ENCODE data around the gene NRG3.
"Not testable (repeated sequence)": the region's sequence is repeated elsewhere in the genome, so short reads cannot be mapped to it uniquely, and the experiment has no call there.

Gene NRG3

DNA sequence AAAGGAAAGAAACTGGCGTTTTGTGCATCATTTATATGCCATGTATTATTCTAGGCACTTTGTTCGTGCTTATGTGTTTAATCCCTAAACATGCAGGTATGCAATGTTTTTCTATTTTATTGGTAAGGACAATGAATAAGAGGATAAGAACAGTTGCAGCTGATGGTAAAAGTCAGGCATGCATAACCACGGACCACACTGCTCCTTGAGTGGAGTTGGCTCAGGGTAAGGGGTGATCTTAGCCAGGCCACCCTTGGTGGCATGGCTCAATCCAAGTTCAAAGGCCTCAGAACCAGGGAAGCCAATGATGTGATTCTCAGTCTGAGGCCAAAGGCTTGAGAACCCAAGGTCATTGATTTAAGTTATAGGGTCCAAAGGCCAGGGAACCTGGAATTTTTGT is 1068.1 kb downstream of the NRG3 start:
- DNase-seq: no peak

DNA sequence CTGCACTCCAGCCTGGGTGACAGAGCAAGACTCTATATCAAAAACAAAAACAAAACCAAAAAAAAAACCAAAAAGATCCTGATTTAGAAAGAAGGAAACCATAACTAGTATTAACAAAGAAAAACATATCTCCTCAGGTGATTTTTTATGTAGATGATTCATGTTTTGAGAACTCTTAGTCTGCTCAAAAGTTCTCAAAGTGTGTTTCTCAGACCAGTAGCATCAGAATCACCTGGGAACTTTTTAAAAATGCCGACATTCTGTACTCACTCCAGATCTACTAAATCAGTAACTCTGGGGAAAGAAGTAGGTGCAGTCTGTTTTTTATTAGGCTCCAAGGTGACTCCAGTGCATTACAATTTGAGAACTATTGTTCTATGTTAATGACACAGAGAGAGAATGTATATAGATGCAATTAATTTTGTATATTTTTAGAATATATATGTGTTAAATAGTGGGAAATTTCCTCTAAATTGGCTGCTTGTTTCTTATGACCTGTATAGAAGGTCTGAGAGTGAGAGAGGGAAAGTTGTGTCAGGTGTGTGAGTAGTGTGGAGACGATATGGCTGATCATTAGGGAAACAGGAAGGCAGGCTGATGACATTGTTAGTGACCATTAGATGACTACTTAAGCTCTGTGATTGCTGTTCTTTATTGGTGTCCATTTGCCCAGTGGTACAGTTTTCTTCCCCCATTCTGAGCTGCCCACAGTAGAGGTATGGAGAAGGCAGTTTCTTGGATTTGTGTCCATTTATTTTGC is 1075.0 kb downstream of the NRG3 start:
- no peak for DNase-seq

DNA sequence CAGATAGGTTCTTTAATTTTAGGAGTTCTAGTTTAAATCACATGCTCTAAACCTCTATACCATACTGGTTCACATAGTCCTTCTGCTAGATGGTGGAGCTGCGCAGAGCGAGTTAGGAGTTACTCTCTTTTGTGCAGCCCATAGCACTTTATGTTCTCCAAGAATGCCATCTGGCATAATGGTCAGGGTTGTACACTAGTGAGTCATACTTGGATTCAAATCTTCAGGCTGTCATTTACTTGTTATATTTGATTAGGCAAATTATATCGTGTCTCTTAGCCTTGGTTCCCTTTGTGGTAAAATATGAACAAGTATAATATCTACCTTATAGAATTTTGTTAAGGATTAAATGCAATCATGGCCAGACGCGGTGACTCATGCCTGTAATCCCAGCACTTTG is 1078.3 kb downstream of the NRG3 start:
- DNase-seq: no peak

DNA sequence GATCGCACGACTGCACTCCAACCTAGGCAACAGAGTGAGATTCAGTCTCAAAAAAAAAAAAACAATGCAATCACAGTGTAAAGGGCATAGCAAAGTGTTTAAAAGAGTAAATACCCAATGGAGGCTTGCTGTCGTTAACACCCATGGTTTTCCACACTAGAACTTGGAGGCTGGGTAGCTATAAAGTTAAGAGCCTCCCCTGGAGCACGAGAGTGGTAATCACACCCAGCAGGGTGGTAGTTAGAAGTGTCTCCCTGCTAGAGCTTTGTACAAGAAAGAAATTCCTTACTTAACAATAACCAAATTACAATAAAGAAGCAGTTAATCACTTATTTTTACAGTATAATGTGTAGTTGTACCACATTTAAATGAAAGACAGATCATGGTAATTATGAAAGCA is 1078.9 kb downstream of the NRG3 start:
- DNase-seq: no peak

DNA sequence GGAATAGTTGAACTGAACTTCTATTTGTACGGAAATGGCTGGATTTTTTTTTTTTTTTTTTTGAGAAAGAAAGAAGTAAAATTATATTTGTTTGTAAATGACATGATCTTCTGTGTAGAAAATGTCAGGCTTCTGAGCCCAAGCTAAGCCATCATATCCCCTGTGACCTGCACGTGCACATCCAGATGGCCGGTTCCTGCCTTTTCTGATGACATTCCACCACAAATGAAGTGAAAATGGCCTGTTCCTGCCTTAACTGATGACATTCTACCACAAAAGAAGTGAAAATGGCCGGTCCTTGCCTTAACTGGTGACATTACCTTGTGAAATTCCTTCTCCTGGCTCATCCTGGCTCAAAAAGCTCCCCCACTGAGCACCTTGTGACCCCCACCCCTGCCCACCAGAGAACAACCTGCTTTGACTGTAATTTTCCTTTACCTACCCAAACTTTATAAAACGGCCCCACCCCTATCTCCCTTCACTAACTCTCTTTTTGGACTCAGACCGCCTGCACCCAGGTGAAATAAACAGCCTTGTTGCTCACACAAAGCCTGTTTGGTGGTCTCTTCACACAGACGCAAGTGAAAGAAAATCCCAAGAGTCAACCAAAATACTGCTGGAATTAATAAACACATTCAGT is 1085.5 kb downstream of the NRG3 start:
- DNase-seq: not testable (repeated sequence)

DNA sequence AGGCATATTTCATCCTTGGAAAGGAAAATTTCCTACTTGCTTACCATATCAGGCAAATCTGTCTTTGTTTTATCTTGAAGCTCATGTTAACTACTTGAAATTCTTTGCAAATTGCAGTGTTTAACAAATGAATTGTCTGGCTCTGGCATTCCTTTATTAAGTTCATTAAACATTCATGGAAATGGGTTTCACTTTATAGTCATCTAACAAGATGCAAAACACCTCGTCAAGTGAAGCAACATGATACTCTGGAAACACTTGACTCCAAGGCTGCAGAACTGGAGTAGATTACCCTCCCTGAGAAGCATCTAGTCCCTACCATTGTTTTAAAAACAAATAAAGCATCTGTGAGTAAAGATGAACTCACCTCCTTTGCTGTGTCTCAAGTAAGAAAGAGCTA is 1086.9 kb downstream of the NRG3 start:
- no peak for DNase-seq

DNA sequence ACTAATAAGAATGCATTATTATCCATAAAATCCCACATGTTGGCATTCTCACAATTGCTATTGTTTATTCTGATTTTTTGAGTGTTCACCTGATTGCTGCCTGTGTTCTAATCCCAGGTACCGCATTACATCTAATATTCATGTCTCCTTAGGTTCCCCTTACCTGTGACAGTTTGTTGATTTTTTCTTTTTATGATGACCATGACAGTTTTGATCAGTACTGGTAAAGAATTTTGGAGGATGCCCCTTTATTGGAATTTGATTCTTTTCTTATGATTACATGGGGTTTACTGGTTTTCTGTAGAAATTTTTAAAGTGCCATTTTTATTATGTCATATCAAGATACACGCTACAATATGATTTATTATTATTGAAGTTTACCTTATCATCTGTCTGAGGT is 1091.1 kb downstream of the NRG3 start:
- DNase-seq: no peak

DNA sequence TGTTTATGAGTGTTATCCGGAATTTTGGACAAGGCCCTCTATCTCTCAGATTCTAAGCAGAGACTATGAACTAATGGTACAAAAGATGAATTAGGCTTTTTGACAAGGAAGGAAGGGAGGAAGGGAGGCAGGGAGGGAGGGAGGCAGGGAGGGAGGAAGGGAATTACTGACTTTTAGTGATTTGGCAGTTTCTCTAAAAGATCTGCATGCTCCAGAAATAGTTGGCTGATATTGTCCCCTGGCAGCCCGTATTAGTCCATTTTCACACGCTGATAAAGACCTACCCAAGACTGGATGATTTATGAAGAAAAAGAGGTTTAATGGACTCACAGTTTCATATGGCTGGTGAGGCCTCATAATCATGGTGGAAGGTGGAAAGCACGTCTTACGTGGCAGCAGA is 1093.5 kb downstream of the NRG3 start:
- no peak for DNase-seq

DNA sequence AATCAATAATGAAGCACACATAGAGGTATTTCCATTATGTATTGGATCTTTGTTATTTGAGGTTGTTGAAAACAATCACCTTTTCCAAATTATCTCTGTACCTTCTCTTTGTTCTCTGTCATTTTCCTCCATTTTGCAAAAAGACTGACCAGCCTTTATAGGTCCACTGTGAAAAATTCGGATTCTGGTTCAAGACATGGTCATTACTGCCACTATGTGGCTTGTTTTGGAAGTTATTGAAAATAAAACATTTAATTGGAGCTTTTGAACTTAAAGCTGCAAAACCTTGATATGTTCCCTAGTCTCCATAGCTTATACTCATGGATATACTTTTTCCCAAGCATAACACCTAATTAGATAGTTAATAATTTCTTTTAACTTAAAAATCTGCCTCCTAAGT is 1094.4 kb downstream of the NRG3 start:
- no peak for DNase-seq

DNA sequence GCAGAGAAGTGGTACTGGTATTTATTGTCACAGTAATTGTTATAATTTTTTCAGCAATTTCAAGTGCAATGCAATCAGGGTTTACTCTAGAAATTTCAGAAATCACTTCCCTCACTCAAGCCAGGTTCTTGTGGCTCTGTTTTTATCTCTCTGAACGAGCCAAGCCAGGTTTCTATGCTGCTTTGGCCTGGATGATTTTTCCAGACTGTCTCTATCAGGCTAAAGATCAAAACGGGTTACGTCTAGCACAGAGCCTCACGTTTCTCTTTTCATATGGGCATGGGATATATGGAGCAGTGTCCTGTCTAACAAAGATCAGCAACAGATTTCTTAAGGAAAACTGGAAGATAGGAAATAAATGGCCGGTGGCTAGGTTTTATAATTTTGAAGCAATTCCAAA is 1105.3 kb downstream of the NRG3 start:
- DNase-seq: no peak

DNA sequence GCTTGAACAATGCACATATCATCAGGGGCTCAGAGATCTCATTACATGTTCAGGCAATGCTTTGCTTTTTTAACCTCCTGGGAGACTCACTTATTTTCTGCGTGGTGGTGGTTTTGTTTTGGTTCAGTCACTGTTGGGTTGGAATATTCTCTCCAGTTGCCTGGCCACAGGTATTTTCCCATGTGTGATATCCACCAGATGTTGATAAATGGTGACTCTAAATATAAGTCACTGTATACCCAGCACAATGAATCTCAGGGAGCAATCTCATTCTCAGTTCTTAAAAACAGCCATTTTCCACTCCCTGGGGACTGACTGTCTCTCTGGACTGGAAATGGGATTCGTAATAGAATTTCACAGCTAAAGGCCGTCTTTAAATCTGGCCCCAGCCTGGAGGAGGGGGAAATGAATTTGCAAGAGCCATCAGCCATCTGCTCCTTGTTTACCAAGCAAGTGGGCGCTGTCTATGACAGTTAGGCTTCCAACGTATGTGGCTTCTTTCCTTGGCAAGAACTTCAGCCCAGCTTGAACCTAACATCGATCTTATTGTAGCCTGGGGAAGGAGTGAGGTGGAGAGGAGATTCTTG is 1106.2 kb downstream of the NRG3 start:
- DNase-seq: no peak

DNA sequence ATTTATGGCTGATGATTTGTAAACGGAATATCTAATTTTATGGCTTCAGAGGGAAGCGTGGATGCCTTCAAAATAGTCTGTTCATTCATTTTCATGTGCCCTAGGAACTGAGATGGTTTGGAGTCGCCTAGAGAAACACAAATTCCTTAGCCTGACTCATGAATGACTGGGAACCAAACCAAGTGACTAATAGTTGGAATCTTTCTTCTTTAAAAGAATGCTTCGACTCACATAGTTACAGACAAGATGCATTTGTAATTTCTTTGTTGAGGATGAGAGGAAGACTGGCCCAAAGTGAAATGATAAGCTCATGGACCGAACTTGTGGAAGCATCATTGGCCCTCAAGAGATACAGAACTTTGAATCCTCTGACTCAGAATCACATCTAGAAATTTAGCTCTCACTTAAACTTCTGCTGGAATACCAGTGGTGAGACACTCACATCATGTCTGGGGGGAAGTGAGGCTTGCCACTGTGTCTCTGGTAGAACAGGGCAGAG is 1107.2 kb downstream of the NRG3 start:
- DNase-seq: no peak

DNA sequence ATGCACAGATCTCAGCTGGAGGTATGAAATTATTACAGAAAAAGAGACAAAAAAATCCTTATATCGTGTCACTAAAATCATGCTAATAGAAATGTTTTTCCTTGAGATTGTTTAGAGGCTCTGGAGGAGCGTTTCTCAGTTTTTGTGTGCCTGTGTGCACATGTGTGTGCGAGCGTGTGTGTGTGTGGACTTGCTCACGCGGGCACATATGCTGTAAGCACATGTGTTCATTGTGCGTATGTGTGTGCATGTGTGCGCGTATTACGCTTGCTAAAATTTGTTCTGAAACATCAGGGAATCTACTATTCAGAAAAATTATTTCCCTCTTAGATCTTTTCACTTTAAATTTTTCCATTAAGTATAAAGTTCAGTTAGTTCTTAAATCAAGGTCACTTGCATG is 1111.2 kb downstream of the NRG3 start:
- DNase-seq: no peak

DNA sequence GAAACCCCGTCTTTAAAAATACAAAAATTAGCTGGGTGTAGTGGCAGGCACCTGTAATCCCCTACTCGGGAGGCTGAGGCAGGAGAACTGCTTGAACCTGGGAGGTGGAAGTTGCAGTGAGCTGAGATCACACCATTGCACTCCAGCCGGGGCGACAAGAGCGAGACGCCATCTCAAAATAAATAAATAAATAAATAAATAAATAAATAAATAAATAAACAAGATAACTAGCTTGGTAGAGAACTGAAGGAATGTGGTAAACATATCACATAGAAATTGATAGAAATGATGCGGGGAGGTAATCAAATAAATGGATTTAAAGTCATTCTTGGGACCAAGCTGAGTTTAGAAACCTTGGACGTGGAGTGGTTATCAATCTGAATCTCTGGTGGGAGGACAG is 1131.5 kb downstream of the NRG3 start:
- DNase-seq: not testable (repeated sequence)

DNA sequence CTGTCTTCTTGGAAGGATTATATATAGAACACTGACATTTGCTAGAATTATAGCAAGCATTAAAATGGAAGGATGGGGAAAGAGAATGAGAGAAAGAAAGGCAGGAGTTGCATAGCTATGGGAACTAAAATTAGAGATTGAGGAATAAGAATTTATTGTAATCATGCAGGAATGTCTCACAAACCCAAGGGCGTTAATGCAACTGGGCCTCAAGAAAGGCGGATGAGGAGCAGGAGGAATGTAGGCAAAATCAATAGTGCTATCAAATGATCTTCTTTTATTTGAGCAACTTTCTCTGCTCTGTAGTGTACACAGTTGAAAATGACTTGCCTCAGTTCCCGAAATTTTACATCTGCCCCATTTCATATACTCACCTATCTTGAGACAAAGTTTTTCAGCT is 1132.5 kb downstream of the NRG3 start:
- DNase-seq: no peak

DNA sequence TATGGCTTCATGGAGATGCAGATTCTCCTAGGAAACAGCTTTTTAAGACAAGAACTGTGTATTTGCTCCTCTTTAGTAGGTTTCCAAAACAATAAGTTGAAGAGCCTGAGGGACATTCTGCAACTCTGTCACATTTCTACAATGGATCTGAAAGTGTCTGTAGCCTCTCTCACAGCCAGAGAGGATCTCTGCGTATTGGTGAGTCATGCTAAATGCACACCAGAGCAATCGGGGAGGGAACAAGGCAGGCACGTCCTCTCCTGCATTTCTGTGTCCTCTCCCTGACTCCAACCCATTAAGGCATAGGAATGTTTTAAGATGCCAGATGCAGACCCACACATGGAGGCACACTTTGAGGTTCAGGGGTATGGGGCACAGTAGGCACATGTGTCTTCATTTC is 1137.9 kb downstream of the NRG3 start:
- no peak for DNase-seq

DNA sequence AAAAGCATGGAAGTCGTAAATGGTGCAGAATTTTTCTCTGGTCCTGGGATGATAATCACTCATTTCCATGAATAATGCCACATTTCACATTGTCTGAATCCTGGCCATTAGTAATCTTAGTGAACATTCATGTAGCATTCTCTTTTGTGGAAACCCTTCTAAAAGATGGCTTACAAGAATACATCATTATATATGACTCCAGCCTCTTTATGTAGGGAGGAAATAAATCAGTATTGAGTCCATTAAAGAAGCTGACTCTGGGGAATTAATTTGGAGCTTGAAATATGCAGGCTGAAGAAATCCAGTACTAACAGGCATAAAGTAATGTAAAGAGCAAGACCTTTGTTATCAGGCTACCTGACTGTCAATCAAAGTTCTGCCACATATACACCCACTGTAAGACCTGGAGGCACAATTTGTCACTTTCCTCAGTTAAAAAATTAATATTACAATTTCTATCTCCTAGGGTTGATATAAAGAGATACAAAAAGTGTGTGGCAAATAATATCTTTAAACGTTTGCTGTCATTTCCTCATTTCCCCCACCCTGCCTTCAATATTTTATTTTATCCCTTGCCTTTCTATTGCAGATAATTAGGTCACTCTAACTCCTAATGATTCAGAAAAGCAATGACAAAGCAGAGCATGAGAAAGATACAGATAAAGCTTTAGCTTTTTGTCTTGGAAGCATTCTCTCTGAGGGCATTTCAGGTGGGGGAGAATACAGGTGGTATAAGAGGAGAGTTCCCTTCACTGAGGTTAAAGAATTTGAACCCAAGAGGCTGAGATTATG is 1142.3 kb downstream of the NRG3 start:
- no peak for DNase-seq

DNA sequence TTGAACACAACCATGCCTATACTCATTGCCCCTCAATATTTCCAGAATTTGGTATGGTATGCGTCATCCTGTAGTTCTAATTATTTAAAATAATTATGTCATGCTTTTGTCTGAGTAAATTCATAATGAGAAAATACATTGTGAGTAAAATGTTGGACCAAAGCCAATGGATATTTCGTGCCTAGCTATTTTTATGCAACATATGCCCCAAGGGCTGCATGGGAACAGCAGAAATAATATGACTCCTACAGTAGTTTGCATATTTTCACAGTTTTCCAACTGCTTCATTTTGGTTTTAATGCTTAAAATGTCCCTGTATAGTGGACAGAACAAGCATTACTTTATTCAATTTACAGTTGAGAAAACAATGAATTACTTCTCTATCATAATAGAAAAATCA is 1148.7 kb downstream of the NRG3 start:
- DNase-seq: no peak

Measured in activated CD4-positive, alpha-beta T cell treated with anti-CD3 and anti-CD28 coated beads for 48 hours (primary cell).